ENCODE results near the gene CERK.
A peak's percentile ranks its signal among the peaks of the same experiment; 100 is the strongest.

CERK gene

GRCh38 chr22:46764779-46765485, 26.9 kb upstream of the CERK start:
- DNase-seq = no peak

DNA sequence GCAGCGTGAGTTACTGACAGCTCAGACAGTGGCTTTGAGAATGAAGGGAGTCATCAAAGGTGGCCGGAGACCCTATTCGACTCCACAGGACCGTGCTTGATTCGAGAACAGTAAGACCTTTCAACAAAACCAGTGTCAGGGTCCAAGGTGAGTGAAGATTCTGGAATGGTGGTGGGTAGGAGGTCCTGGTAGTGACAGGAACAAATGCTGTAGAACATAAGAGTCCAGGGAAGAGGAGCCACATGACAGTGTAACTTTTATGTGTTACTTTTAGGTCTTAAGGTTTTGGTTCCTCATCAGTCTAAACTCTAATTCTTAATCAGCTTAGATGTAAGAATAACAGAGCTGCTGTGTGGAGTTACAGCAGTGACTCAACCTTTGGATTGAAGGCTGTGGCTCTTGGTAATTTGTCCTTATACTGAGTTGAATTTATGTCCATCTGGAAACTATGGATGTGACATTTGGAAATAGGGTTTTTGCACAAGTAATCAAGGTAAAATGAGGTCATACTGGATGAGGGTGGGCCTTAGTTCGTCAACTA, 26.2 kb upstream of the CERK start:
- no peak for DNase-seq

- DNase-seq = peak; percentile 34
Observed at GRCh38 chr22:46763051-46763705, 25.1 kb upstream of the CERK start.

DNA sequence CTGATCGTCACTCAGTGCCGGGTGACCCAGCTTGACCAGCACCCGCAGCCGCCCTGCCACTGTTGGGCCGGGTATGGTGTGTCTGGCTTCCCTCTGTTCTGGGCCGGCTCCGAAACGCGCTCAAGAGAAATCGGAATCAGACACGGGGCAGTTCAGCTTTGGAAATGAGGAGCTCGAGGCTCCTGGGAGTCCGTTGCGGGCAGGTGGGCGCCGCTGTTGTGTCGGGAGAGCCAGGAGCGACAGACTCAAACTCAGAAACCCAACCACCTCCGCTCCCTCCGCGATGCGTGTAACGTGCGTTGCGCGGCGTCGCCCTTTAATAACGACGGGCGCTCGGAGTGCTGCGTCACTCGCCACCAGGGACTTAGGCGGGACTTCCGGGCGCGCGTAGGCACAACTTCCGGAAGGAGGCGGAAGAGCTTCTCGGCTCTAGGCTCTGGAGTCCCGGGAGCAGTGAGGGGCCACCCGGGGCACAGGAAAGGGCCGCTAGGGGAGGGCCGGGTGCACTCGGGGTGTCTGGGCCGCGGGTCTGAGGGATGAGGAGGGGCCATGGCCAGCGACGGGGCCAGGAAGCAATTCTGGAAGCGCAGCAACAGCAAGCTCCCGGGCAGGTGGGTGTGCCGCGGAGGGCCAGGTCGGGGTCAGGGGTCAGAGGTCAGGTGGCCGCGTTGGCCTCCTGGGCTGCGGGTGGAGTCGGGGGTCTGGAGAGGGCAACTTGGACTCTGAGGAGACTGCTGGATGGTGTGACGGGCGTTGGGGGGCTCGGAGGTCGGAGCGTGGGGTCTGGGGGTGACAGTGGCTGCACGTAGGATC, 24.4 kb upstream of the CERK start, which contains the start of gene TBC1D22A:
TSS of gene TBC1D22A (plus strand) at position 413 of the 813 bp plus-strand sequence. CDS start at position 550, 137 bp downstream.
- DNase-seq = peak; percentile 94

GRCh38 chr22:46761539-46762237, 23.6 kb upstream of the CERK start:
- no peak for DNase-seq

DNA sequence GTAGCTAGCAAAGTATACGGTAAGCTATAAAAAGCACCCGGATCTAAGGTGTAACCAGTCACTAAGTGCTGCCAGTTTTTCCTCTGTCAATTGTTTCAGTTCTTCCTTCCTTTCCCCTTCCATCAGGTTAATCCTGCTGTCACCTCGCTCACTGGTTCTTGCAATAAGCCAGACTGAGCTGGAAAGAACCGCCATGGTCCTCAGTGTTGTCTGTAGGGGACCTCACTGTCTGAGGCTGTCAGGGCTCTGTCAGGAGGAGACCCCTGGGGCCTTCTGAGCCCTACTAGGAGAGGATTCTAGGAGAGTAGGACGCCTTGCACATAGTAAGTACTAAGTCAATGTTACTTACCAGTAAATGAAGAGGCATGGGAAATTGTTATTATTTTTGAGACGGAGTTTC, 23.0 kb upstream of the CERK start:
- DNase-seq = no peak

DNA sequence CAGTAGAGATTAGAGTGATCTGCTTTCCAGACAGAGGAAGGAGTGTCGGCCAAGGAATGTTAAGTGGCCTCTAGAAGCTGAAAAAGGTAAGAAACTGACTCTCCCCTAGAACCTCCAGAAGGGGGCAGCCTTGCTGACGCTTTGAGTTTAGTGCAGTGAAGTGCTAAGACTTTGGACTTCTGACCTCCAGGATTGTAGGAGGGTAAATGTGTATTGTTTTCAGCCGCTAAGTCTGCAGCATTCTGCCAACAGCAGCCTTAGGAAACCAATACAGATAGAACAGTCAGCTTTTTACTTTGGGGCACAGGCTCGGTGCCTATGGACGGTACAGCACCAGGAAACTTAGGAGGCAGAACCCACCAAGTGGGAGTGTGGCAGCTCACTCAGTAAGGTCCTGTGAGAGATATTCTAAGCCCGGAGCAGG, 20.8 kb upstream of the CERK start:
- peak; percentile 58 for DNase-seq

DNA sequence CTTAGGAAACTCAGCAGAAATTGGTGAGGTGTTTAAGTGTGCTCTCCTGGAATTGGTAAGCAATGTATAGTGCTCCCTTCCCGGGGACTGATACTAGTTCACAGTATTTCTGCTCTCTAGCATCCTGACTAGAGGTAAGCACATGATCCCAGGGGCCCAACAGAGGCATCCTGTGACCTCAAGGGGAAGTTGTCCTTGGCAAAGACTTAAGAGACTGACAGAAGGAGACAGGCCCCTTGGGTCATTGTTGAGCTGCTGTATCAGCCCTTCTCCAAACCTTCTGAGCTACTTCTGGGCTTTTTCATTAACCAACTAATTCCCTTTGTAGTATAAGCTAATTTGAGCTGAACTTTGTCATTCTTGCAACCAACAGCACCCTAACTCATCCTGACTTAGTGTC, 20.1 kb upstream of the CERK start:
- DNase-seq = no peak

DNA sequence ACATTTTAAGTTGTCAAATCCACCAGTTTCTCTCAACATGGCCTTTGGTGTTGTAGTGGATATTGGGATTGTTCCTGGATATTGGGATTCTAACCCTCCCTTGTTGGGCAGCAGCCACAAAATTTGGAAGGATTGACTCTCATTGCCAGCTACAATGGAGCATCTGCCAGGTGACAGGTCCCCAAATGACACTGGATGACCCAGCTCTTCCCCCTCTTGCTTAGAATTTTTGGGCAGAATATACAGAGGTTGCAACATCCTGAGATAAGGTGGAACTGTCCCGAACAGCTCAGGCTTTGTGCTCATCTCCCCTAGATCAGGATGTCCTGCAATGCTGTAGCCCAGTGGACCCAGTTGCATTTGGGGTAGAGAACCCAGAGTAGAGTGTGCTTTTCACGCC, 19.1 kb upstream of the CERK start:
- DNase-seq = no peak

DNA sequence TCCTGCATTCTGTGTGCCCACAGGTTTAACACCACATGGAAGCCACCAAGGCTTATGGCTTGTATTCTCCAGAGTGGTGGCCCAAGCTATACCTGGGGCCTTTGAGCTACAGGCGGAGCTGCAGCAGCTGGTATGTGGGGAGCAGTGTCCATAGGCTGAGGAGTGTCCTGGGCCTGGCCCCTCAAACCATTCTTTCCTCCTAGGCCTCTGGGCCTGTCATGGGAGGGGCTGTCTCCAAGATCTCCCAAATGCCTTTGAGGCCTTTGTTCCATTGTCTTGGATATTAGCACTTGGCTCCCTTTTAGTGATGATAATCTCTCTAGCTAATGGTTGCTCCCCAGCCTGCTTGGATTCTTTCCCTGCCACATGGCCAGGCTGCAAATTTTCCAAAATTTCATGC, 18.0 kb upstream of the CERK start:
- DNase-seq = no peak

DNA sequence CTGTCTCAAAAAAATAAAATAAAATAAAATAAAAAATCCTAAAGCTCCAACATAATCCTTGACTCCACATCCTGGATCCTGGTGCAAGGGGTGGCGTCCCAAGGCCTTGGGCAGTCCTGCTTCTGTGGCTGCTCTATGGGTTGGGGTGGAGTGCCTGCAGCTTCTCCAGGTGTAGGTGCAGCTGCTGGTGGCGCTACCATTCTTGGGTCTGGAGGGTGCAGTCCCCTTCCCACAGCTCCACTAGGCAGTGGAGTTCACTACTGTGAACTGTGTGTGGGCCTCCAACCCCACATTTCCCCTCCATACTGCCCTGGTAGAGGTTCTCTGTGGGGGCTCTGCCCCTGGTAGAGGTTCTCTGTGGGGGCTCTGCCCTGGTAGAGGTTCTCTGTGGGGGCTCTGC, 17.5 kb upstream of the CERK start:
- no peak for DNase-seq

GRCh38 chr22:46754826-46755225, 16.8 kb upstream of the CERK start:
- no peak for DNase-seq

GRCh38 chr22:46754110-46754799, 16.2 kb upstream of the CERK start:
- DNase-seq = peak; percentile 99

GRCh38 chr22:46753761-46754109, 15.7 kb upstream of the CERK start:
- DNase-seq = no peak

- no peak for DNase-seq
Observed at GRCh38 chr22:46753360-46753759, 15.3 kb upstream of the CERK start.

DNA sequence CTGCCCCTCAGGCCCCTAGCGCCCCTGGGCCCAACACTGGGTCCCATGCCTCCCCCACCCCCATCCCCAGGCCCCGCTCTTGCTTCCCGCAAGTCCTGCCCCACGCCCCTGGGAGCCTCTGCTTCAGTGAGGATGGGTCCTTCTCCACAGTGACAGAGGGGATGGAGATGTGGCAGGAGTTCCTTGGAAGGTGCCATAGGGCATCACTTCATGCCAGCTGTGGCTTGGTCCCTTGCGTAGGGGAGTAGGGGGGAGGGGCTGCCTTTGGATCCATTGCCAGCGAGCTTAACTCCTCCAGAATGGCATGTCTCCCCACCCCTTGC, 14.9 kb upstream of the CERK start:
- no peak for DNase-seq

DNA sequence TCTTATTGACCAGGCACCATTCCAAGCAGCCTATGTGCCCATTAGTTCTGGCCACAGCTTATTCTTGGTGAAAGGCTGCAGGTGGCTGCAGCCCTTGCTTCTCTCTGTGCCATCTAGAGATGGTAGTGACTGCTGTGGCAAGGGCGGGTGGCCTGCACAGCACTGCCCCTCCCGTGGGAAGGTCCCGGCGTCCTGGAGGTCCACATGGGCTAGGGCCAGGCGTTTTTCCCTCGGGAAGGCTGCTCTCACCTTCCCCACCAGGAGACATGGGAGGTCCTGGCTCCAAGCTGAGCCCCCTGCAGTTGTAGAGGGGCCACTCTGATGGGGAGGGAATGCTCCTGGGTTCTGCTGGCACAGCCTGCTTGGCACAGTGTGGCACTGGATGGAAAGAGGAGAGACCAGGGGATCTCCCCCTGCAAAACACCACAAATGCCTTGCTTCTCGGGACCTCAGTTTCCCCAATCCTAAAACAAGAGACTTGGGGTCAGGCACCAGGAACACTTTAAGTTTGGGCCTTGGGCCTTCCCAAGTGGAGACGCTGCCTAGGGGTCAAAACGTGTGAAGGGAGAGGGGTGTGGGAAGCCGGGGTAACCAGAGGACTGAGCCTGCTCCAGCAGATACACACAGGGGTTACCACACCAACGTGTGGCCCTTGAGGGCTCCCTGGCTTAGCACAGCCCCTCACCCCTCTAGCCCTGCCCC, 14.4 kb upstream of the CERK start:
- no peak for DNase-seq

DNA sequence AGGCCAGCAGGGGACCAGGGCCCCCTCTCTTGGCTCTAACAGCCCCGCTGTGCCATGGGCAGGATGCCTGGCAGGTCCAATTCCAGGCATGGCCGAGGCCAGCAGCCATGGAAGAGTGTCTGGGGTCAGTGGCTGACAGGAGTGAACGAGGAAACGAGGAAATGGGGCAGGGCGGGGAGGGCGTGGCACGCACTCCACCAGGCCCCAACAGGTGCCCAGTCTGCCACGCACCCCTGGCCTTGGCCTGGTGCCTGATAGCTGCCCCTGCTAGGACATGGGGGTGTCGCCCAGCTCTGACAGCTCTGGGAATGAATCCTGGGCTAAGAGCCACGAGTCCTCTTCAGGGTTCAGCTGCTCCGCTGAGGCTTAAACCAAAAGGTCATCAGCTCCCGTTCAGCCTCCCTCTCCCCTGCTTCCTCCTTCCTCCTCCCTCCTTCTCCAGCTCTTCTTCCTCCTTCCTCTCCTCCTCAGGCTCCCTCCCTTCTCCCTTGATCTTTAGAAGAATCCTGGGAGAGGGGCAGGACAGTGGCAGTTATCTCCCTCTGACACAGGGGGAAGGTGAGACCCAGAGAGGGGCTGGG, 12.9 kb upstream of the CERK start:
- DNase-seq = no peak

GRCh38 chr22:46750530-46750800, 12.4 kb upstream of the CERK start:
- no peak for DNase-seq

DNA sequence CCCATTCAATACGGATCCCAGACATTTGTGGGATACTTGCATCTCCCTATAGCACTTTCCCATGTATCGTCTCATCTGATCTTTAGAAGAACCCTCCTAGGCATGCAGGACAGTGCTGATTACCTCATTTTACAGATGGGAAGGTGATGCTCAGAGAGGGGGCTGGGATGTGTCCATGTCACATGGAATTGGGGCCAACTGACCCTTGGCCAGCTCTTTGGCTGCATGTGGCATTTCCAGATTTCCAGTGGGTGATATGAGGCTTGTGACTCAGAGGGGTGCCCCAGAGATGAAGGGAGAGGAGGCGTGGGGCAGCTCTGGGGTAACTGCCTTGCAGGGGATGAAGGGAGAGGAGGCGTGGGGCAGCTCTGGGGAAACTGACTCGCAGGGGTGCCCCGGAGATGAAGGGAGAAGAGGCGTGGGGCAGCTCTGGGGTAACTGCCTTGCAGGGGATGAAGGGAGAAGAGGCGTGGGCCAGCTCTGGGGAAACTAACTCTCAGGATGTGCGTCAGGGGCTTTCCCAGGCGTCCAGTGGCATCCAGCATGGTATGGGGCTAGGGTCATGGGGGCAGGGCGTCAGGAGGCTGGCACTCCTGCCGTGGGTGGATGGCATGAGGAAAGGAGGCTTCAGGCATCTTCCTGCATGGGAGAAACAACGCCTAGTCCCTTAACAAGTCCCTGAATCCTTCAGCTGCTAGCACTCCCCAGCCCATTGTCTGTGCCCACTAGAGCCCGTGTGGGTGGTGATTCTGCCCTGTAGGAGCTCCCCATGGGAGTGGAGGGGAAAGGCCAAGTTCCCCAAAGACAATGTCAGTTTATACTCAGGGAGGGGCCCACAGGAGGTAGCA, 11.9 kb upstream of the CERK start:
- DNase-seq = no peak
